ENCODE data around the gene ZNF581.
A peak's percentile ranks its signal among the peaks of the same experiment; 100 is the strongest.

Gene ZNF581

DNA sequence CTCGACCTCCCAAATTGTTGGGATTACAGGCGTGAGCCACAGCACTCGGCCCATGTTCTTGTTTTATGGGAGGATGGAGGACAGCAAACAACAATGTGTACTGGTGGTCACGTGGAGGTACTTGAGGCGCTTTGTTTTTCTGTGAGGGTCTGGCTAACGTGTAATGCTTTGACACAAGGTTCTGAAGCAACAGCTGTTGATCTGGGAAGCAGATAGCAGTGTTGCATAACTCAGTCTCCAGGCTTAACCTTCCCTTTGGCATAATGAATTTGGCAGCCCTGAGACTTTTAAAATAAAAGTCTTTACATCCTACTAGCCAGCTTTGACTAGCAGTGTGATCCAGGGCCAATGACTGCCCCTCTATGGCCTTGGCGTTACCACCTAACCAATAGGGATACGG, 9.6 kb upstream of the ZNF581 start:
- DNase-seq: no peak

DNA sequence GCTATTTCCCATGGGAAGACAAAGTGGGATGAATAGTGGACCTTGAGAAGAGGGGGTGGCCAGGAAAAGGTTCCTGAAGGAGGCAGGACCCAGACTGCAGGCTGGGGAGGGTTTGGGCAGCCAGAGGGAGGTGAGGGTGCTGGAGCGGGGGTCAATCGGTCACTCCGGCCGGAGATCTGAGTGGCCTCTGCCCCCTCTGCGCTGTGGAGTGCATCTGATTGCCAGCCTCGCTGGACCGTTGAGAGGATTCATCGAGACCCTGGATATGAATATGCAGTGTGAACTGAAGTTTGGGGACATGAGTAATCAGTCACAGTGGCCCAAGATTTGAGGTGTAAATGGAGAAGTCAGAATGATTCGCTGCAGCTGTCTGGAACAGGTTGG, 8.1 kb upstream of the ZNF581 start:
- no peak for DNase-seq

GRCh38 chr19:55635856-55636440, 7.5 kb upstream of the ZNF581 start:
- DNase-seq: no peak

GRCh38 chr19:55636723-55637122, 6.7 kb upstream of the ZNF581 start:
- no peak for DNase-seq

- no peak for DNase-seq
These were observed 5.9 kb upstream of the ZNF581 start for GRCh38 chr19:55637534-55637933.

GRCh38 chr19:55638864-55639359, 4.5 kb upstream of the ZNF581 start:
- peak; percentile 81 for DNase-seq

- DNase-seq: peak; percentile 87
These were observed 3.3 kb upstream of the ZNF581 start for GRCh38 chr19:55640043-55640576.

DNA sequence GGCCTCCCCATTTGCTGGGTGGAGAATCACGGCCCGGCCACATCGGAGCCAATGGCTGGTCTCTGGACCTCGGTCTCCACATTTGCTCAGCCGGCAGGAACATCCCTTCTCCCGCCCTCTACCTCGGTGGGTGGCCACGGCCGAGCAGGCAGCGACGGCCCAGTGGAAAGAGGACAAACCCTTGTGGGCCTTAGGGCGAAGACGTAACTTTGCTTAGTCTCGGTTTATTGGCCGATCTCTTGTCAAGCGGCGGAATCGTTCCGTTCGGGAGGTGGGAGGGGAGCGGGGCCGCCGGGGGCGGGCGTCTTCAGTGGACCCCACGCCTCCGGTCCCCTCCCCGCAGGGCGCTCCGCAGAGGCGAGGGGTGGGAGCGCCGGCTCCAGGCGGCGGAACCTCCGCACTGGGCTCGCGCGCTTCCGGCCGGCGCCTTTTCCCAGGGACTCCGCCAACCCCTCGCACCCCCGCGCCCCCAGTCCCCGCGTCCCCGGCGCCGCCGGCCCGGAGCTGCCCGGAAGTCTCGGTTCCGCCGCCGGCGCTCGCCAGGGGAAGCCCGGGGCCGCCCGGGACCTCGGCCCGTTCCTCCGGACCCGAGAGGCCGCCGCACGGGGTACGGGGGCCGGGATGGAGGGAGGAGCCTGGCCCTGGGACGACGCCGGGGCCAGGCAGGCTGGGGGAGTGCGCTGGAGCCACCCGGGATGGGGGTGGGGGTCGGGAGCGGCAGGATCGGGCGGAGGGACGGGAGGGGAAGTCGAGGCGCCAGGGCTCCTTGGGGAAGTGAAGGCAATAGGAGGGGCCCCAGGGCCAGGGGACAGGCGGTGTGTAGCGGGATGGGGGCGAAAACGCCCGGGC, 2.6 kb upstream of the ZNF581 start, which contains the start of gene ZNF580:
Gene ZNF580 (plus strand): TSS at position 426 of the 849 bp plus-strand sequence. CDS start 1,507 bp downstream, outside the sequence.
- DNase-seq: peak; percentile 75

GRCh38 chr19:55641426-55642152, 1.9 kb upstream of the ZNF581 start:
- peak; percentile 39 for DNase-seq

DNA sequence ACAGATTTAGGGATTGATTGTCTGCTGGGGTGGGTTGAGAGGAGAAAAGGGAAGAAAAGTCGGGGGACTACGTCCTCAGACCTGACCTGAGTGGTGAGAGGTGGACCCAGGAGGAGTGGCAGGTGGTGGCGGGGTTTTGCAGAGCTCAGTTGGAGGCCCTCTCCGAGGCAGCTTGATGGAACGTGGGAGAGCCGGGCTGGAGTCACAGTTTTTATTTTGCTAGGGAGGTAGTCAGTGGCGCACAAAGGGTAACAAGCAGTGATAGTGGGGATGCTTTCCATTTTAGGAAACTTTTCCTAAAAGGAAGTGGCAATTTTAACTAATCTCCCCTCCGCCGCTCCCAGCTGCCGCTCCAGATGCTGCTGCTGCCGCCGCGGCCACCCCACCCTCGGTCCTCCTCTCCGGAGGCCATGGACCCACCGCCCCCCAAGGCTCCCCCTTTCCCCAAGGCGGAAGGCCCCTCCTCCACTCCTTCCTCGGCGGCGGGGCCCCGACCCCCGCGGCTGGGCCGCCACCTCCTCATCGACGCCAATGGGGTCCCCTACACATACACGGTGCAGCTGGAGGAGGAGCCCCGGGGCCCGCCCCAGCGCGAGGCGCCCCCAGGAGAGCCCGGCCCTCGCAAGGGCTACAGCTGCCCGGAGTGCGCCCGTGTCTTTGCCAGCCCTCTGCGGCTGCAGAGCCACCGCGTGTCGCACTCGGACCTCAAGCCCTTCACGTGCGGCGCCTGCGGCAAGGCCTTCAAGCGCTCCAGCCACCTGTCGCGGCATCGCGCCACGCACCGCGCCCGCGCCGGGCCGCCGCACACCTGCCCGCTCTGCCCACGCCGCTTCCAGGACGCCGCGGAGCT, 1.1 kb upstream of the ZNF581 start:
- peak; percentile 61 for DNase-seq

DNA sequence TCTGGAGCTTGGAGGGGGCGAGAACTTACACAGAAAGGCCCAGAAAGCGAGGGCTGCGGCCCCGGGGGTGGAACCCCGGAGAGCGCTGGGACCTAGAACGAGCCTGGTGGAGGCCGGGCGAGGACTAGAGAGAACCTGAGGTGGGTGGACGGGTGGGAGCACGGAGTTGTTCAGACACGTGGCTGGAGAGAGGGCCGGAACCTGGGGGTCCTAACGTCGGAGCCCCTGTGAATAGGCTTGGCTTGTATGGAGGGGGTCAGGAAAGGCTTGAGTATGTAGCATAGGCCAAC, 383 bp downstream of the ZNF581 start:
- DNase-seq: no peak

DNA sequence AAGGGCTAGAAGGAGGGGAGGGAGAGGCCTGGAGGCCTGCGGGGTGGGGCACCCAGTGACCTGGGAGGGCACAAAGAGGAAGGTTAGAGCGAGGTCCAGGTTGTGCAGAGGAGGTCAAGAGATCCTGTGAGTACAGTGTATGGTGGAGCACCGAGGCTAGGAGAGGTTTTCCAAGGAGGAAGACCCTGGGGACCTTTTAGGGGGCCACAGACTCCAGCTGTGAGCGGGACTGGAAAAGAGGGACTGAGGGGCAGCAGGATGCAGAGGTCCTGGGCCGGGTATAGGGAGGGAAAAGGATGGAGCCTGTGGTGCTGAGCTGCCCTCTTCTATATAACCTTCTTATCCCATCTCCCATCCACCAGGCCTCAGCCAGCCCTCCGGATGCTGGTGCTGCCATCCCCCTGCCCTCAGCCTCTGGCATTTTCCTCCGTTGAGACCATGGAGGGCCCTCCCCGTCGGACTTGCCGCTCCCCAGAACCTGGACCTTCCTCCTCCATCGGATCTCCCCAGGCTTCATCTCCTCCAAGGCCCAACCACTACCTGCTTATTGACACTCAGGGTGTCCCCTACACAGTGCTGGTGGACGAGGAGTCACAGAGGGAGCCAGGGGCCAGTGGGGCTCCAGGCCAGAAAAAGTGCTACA, 863 bp downstream of the ZNF581 start:
- DNase-seq: no peak

DNA sequence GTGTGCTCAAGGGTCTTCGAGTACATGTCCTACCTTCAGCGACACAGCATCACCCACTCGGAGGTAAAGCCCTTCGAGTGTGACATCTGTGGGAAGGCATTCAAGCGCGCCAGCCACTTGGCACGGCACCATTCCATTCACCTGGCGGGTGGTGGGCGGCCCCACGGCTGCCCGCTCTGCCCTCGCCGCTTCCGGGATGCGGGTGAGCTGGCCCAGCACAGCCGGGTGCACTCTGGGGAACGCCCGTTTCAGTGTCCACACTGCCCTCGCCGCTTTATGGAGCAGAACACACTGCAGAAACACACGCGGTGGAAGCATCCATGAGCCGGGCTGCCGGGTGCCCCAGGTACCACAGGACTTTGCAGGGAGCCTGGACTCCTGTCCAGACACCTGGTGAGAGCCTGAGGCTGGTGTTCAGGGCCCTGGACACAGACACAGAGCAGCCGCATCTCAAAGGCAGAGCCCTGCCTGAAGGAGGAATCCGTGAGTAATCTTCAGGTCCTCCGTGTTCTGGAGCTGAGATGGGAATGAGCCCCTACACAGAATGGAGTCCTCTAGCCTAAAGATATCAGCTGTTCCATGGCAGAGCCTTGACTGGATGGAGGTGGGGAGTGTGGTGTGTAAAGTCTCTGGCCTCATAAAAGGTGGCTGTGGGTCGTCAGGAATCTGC, 1.5 kb downstream of the ZNF581 start:
- no peak for DNase-seq

DNA sequence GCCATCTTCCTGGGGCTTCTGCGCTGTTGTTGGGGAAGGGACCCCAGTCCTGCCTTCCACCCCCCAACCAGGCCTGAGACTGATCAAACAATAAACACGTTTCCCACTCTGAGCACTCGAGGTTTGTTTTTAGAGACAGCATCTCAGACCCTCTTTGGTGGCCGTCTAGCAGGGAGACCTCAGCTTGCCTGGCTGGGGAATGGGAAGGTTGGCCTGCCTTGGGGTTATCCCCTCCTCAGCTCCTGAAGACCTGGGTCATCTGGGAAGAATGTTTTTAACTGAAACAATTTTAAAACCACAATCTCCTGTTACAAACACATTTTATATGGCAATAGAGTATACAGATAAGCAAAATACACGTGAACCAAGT, 2.0 kb downstream of the ZNF581 start:
- no peak for DNase-seq

GRCh38 chr19:55646889-55647731, 3.7 kb downstream of the ZNF581 start:
- no peak for DNase-seq

DNA sequence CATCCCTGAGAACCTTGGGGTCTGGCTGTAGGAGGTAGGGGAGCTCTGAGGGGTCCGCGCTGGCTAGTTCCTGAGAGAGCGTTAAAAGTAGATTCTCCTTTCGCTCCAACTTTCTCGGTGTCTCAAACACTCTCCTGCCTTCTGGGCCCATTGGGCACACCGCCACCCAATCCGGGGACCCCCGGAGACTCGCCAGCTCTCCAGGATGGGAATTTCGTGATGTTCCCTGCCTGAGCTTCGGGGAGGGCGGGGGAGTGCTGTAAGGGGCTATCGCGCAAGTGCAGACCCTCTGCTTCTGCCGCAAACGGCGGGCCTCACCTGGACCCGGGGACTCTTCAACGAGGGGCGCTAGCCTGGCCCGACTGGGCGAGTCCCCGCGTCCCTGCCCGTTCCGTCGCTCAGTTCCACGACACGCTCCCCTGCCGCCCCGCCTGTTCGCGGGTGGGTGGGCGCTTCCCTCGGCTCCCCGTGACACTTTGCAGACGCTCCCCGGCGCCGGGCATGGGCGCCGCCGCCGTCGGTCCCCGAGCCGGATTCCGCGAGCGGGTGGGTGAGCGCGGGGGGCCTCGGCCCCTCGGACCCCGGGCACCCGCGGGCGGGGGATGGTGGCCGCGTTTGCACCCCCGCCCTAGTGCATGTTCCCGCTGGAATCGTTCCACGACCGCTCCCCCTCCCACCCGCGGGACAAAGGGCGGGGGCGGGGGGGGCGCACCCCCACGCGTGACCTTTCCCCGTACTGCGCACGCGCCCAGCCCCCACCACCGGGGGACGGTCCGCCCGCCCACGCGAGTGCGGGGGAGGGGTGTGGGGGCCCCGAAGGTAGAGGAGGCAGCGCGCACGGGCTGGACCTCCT, 4.5 kb downstream of the ZNF581 start, which contains the start of gene CCDC106:
Gene CCDC106 (plus strand): TSS at position 481 of the 853 bp plus-strand sequence. CDS start 835 bp downstream, outside the sequence.
- peak; percentile 55 for DNase-seq

DNA sequence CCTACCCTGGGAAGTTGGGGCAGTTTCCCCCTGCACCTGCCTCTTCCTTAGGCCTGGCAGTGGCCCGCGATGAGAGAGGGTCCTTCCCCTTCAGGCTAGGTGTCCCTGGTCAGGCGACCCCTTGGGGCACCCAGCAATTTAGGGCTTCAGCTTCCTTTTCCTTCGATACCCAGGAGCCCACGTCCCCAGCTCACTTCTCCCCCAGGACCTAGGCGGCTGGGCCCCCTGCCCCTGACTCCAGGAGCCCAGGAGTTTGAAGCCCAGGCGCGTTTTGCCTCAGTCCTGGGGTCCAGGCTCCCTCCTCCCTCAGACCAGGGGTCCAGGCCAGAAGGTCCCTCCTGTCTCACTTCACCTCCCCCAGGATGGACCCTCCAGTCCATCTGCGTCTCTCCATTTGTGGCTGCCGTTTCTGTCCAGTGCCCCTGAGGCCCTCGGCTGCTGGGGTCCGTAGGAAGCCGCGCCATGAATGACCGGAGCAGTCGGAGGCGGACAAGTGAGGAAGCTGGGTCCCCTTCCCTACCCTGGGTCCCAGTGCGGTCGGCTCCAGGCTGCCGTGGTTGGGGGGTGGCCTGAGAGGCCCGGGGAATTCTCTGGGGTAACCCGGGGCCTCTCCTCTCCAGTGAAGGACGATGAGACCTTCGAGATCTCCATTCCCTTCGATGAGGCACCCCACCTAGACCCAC, 5.3 kb downstream of the ZNF581 start:
- no peak for DNase-seq

DNA sequence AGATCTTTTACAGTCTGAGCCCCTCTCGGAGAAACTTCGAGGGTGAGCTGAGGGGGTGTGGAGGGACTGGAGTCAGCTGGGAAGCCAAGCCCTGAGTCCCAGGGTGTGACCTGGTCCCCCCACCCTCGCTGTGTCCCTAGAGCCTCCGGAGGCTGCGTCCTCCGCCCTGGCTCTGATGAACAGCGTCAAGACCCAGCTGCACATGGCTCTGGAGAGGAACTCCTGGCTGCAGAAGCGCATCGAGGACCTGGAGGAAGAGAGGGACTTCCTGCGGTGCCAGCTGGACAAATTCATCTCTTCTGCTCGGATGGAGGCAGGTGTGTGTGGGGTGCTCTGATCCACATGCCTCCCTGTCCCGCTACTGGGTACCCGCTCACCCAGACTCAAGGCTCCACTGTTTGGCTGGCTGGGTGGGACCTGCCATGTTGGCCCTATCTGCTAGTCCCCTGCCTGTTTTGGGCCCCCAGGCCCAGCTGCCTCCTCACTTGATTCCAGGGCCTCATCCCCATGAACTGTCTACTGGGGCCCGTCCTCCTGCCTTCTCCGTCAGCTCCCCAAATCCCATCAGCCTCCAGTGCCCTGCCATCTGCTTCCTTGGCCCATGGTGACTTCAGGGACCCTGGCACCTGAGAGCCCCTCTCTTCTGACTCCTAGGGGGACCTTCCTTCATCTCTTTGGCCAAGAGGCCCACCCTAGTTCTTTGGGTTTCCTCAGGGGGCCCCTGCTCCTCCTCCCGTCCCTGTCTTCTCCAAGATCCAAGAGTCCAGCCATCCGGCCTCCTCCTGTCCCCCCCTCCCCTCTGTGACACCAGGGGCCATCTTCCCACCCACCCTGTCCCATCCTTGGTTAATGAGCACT, 6.0 kb downstream of the ZNF581 start:
- no peak for DNase-seq
